OCI-LY3 (cell line): ENCODE data around the gene PTGR3.

ENCODE experiments used
- H2AFZ ChIP-seq: fragments of 200-600, 300-600 bp; shearing (Covaris generic); 2 replicates; pipeline ENCODE4 v1.6.0; 2014; ENCODE audit warnings: antibody characterized with exemption, low read depth, low read length
- H3K27ac ChIP-seq: fragments of 200-600, 300-600 bp; sonication (generic); 2 replicates; pipeline ENCODE4 v1.5.1; 2014; ENCODE audit warnings: mild to moderate bottlenecking, low read length, moderate library complexity, mixed read lengths
- H3K27me3 ChIP-seq: fragments of 200-600, 300-600 bp; sonication (generic); 2 replicates; pipeline ENCODE4 v1.6.1; 2014; ENCODE audit warnings: low read depth, low read length, mixed read lengths
- H3K36me3 ChIP-seq: fragments of 200-600, 300-600 bp; sonication (generic); replicated peaks from 2 replicates; pipeline ENCODE3; 2014; ENCODE audit warnings: low read depth, low read length, mixed read lengths
- H3K4me1 ChIP-seq: fragments of 300-600, 200-600 bp; sonication (generic); 2 replicates; pipeline ENCODE4 v1.6.1; 2014; ENCODE audit warnings: low read length, mixed read lengths
- H3K4me2 ChIP-seq: fragments of 200-600, 300-600 bp; sonication (generic); 2 replicates; pipeline ENCODE4 v1.6.1; 2014; ENCODE audit warnings: low read length, mixed read lengths
- H3K4me3 ChIP-seq: fragments of 300-600, 200-600 bp; sonication (generic); 2 replicates; pipeline ENCODE4 v1.5.1; 2014; ENCODE audit warnings: antibody characterized with exemption, mild to moderate bottlenecking, low read length, moderate library complexity
- H3K79me2 ChIP-seq: fragments of 300-600, 200-600 bp; shearing (Covaris generic); 2 replicates; pipeline ENCODE4 v1.6.1; 2014; ENCODE audit warnings: mild to moderate bottlenecking, low read length, mixed read lengths
- H3K9ac ChIP-seq: fragments of 300-600, 200-600 bp; shearing (Covaris generic); 2 replicates; pipeline ENCODE4 v1.6.0; 2014; ENCODE audit warnings: mild to moderate bottlenecking, low read length, moderate library complexity
- H3K9me3 ChIP-seq: fragments of 200-600, 300-600 bp; shearing (Covaris generic); 2 replicates; pipeline ENCODE4 v1.6.1; 2014; ENCODE audit warnings: low read length, mixed read lengths; ENCODE audit not compliant: insufficient read depth
- H4K20me1 ChIP-seq: fragments of 200-600, 300-600 bp; sonication (generic); 2 replicates; pipeline ENCODE4 v1.6.1; 2016; ENCODE audit warnings: low read length, mixed read lengths; ENCODE audit not compliant: insufficient read depth
- CTCF ChIP-seq: fragments of 200-600, 300-600 bp; sonication (generic); IDR thresholded peaks from 2 replicates; pipeline ENCODE4 v1.5.1; 2014; ENCODE audit warnings: antibody characterized with exemption, low read length, low read depth
- EZH2phosphoT487 ChIP-seq: fragments of 200-600 bp; shearing (Covaris generic); IDR thresholded peaks from 2 replicates; pipeline ENCODE4 v1.6.1; 2018; ENCODE audit warnings: antibody characterized with exemption, mixed run types, low read depth

PTGR3 gene

GRCh38 chr18:75167759-75168618, 41.0 kb downstream of the PTGR3 start:
- Histone ChIP-seq H3K9me3 (no peaks in the 10 kb centered on the region), H3K27me3 (peaks cover 14% of the 10 kb centered on the region), H3K4me1 (peaks cover 5% of the 10 kb centered on the region), H3K4me3 (no peak overlapping the region), H3K9ac (no peak overlapping the region), H2AFZ (no peak overlapping the region), H3K27ac (no peak overlapping the region), H3K79me2 (no peaks in the 10 kb centered on the region), H3K36me3 (no peaks in the 10 kb centered on the region), H3K4me2 (no peak overlapping the region), H4K20me1 (no peaks in the 10 kb centered on the region)
- TF ChIP-seq EZH2phosphoT487 (no peak), CTCF (no peak)

GRCh38 chr18:75167137-75167536, 41.8 kb downstream of the PTGR3 start:
- Histone ChIP-seq H3K4me2 (no peak overlapping the region), H3K4me3 (no peak overlapping the region), H3K27me3 (peaks cover 14% of the 10 kb centered on the region), H3K27ac (no peak overlapping the region), H2AFZ (no peak overlapping the region), H3K9me3 (no peaks in the 10 kb centered on the region), H3K79me2 (no peaks in the 10 kb centered on the region), H3K9ac (no peak overlapping the region), H3K36me3 (no peaks in the 10 kb centered on the region), H4K20me1 (no peaks in the 10 kb centered on the region), H3K4me1 (no peaks in the 10 kb centered on the region)
- TF ChIP-seq EZH2phosphoT487 (no peak), CTCF (no peak)

- Histone ChIP-seq H2AFZ (no peak overlapping the region), H3K27me3 (peaks cover 15% of the 10 kb centered on the region), H3K79me2 (no peaks in the 10 kb centered on the region), H3K4me1 (peaks cover 7% of the 10 kb centered on the region; the same call in 1 of the 2 replicates), H3K27ac (no peak overlapping the region), H3K36me3 (no peaks in the 10 kb centered on the region), H4K20me1 (no peaks in the 10 kb centered on the region), H3K9ac (no peak overlapping the region), H3K9me3 (no peaks in the 10 kb centered on the region), H3K4me2 (no peak overlapping the region), H3K4me3 (no peak overlapping the region)
- TF ChIP-seq CTCF (no peak), EZH2phosphoT487 (no peak)
These were observed 43.0 kb downstream of the PTGR3 start for GRCh38 chr18:75165926-75166325.

- Histone ChIP-seq H3K4me1 (peaks cover 10% of the 10 kb centered on the region; the same call in 1 of the 2 replicates), H3K9ac (no peak overlapping the region), H3K79me2 (no peaks in the 10 kb centered on the region), H3K27ac (no peak overlapping the region), H3K36me3 (no peaks in the 10 kb centered on the region), H3K4me3 (no peak overlapping the region), H3K4me2 (no peak overlapping the region), H3K9me3 (no peaks in the 10 kb centered on the region), H2AFZ (no peak overlapping the region), H3K27me3 (peaks cover 26% of the 10 kb centered on the region), H4K20me1 (no peaks in the 10 kb centered on the region)
- no peak for TF ChIP-seq EZH2phosphoT487
- TF ChIP-seq CTCF = no peak
These were observed 44.5 kb downstream of the PTGR3 start for GRCh38 chr18:75164479-75164878.
